H1 (cell line): ENCODE measurements around the gene ANP32A.

Experiments used
- ASH2L ChIP-seq: fragments of 200-600, 300-600 bp; sonication (generic); IDR thresholded peaks from one replicate; pipeline ENCODE4 v1.7.1; 2017; ENCODE audit warnings: low read length
- CHD2 ChIP-seq: IDR thresholded peaks from 2 replicates; pipeline ENCODE4 v1.6.1; 2012; ENCODE audit warnings: low read length, improper control_type of control experiment
- EZH2 ChIP-seq: fragments of 200-600 bp; sonication (generic); IDR thresholded peaks from 2 replicates; pipeline ENCODE4 v1.7.1; 2012; ENCODE audit warnings: low read depth, mild to moderate bottlenecking, moderate library complexity, low read length, inconsistent platforms; ENCODE audit not compliant: severe bottlenecking
- GTF2F1 ChIP-seq: IDR thresholded peaks from 2 replicates; pipeline ENCODE4 v1.6.1; 2012; ENCODE audit warnings: low read depth, low read length, improper control_type of control experiment, borderline replicate concordance
- JUND ChIP-seq: IDR thresholded peaks from 2 replicates; pipeline ENCODE4 v1.6.1; 2011; ENCODE audit warnings: mild to moderate bottlenecking, improper control_type of control experiment, low read length
- KDM5A ChIP-seq: fragments of 200-600 bp; IDR thresholded peaks from 2 replicates; pipeline ENCODE4 v1.7.1; 2012; ENCODE audit warnings: mild to moderate bottlenecking, low read length, inconsistent platforms, mixed read lengths
- PHF8 ChIP-seq: fragments of 200-600 bp; sonication (generic); conservative IDR thresholded peaks from 2 replicates; pipeline ENCODE4 v1.7.1; 2012; ENCODE audit warnings: low read depth, mild to moderate bottlenecking, inconsistent platforms, low read length, moderate library complexity
- POLR2A ChIP-seq, 2 experiments: IDR thresholded peaks; 1 replicate in 1 of 2; 2 replicates in 1 of 2; pipeline ENCODE4 v1.6.1; 2011; ENCODE audit warnings: low read depth in 2 of 2, low read length in 2 of 2, mild to moderate bottlenecking in 2 of 2; ENCODE audit errors: control extremely low read depth in 1 of 2
- POLR2AphosphoS5 ChIP-seq: IDR thresholded peaks from 2 replicates; pipeline ENCODE4 v1.6.1; 2011; ENCODE audit warnings: low read depth, low read length
- RBBP5 ChIP-seq: IDR thresholded peaks from 2 replicates; pipeline ENCODE4 v1.7.1; 2012; ENCODE audit warnings: low read depth, mild to moderate bottlenecking, inconsistent platforms, low read length, moderate library complexity, borderline replicate concordance
- SRF ChIP-seq: IDR thresholded peaks from 2 replicates; pipeline ENCODE4 v1.6.1; 2011; ENCODE audit warnings: mild to moderate bottlenecking, low read depth, low read length, moderate library complexity
- ZNF274 ChIP-seq: IDR thresholded peaks from 2 replicates; pipeline ENCODE4 v1.7.0; 2012; ENCODE audit warnings: low read length, borderline replicate concordance; ENCODE audit errors: extremely low read depth
- TF ChIP-seq, protein P1 (sequence below), 3 experiments: IDR thresholded peaks; 1 replicate in 2 of 3; 2 replicates in 1 of 3; pipeline versions ENCODE4 v1.5.1 to v1.6.1; 2011; ENCODE audit warnings: low read length in 3 of 3, mild to moderate bottlenecking in 3 of 3, inconsistent platforms in 2 of 3, low read depth in 1 of 3, moderate library complexity in 1 of 3; ENCODE audit not compliant: insufficient read depth in 1 of 3; ENCODE audit errors: control extremely low read depth in 1 of 3
- TF ChIP-seq, protein P2 (sequence below): IDR thresholded peaks from 2 replicates; pipeline ENCODE4 v1.6.1; 2011; ENCODE audit warnings: low read length, improper control_type of control experiment

DNA sequence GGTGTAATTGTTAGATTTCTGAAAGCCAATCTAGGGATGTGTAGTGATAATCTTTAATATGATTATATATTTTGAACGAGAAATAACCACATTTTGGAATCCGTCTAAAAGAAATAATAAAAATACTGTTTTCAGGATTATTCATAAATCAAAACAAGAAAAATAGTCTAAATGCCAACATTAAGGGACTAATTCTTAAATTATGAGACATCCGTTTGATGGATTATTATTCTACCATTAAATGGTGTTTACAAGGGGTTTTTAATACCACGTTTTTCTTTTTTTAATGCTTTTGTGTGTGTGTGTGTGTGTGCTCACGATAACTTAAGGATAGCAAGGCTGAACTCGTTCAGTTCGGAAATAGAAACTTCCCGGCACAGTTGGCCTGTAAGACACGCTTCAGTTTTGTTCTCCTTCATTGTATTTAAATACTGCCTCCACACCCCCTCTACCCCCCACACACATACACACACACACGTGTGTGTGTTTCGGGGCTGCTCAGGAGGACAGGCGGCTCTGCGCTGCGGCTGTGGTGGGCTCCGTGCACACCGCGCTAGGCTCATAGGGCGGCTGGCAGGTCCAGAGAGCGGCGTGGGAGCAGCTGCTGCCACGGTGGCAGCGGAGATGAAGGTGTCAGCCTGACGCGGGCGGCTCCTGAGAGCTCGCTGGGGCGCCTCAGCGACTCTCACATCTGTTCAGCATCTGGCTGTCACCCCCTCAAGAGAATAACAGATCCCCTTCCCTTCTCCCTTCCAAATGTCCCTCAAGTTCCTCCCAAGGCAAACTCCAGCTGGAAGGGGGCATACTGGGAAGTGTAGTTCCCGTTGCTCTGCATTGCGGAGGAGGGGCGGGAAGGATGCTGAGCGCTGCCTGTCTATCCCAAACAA is 23.0 kb upstream of the ANP32A start:
- TF ChIP-seq ZNF274: no peak
- no peak for TF ChIP-seq POLR2AphosphoS5
- TF ChIP-seq POLR2A (IDR thresholded peaks at IDR 0.05; ENCODE audit: control extremely low read depth in 1 of 2, low read depth in 2 of 2, low read length in 2 of 2): no peak
- no peak for TF ChIP-seq CHD2
- TF ChIP-seq, protein P1, sequence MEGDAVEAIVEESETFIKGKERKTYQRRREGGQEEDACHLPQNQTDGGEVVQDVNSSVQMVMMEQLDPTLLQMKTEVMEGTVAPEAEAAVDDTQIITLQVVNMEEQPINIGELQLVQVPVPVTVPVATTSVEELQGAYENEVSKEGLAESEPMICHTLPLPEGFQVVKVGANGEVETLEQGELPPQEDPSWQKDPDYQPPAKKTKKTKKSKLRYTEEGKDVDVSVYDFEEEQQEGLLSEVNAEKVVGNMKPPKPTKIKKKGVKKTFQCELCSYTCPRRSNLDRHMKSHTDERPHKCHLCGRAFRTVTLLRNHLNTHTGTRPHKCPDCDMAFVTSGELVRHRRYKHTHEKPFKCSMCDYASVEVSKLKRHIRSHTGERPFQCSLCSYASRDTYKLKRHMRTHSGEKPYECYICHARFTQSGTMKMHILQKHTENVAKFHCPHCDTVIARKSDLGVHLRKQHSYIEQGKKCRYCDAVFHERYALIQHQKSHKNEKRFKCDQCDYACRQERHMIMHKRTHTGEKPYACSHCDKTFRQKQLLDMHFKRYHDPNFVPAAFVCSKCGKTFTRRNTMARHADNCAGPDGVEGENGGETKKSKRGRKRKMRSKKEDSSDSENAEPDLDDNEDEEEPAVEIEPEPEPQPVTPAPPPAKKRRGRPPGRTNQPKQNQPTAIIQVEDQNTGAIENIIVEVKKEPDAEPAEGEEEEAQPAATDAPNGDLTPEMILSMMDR (IDR thresholded peaks at IDR 0.05; ENCODE audit: control extremely low read depth in 1 of 3, insufficient read depth in 1 of 3, low read depth in 1 of 3, low read length in 3 of 3): no peak
- TF ChIP-seq KDM5A: no peak
- no peak for TF ChIP-seq JUND
- no peak for TF ChIP-seq EZH2
- no peak for TF ChIP-seq ASH2L
- TF ChIP-seq GTF2F1: no peak
- TF ChIP-seq PHF8: no peak
- no peak for TF ChIP-seq SRF
- TF ChIP-seq, protein P2, sequence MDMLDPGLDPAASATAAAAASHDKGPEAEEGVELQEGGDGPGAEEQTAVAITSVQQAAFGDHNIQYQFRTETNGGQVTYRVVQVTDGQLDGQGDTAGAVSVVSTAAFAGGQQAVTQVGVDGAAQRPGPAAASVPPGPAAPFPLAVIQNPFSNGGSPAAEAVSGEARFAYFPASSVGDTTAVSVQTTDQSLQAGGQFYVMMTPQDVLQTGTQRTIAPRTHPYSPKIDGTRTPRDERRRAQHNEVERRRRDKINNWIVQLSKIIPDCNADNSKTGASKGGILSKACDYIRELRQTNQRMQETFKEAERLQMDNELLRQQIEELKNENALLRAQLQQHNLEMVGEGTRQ: no peak
- TF ChIP-seq RBBP5: no peak
